Left colon (tissue), 2 donors: ENCODE results near the gene SESN2. TPM values are rescaled to one million over a fixed set of nuclear protein-coding genes. Genes with fewer than 3 reads are reported as not detected.
A peak's percentile ranks its signal among the peaks of the same experiment; 100 is the strongest.

Source experiments
- ATAC-seq: fragments of 200-7000 bp; cut with Tn5 transposase; one replicate; pipeline ENCODE4 v1.9.1; 2020; ENCODE audit warnings: mild to moderate bottlenecking, moderate library complexity
- DNase-seq, 2 donors: peaks; one replicate each; pipeline ENCODE4 v3.0.0-alpha.2; 2020
- intact Hi-C, 2 donors: fragments of 100-400 bp; cut with DNase I in 1 of 2; cut with micrococcal nuclease in 1 of 2; formaldehyde crosslinking; loops; one replicate each; pipeline versions ENCODE4 v1.11.2 to v1.14.0; 2022; cut with DNase I, micrococcal nuclease
- long read RNA-seq: library from polyadenylated mRNA; unstranded; transcript quantifications from one replicate; pipeline ENCODE4 v2.0.0, GENCODE V29; 2021
- total RNA-seq, 2 donors: library from RNA; stranded (reverse); fragmentation: NEBNext Ultra II Directional; extraction: Animal tissue kit (Norgen Biotek cat#: 25700); gene quantifications; one replicate each; pipeline ENCODE4 v1.2.1, GENCODE V29; 2021
- donor health status: DM: no; HTN: no; CAD: no.
- donor health status: DM: yes; HTN: yes; CAD: no.

Gene SESN2
- 10 to 100 TPM; 34.7 to 40.3 TPM for total RNA-seq
- long read RNA-seq, transcript SESN2-201 (10 exons, 3,453 nt) = major isoform, 26 of 62 reads
- long read RNA-seq, partial matches to known transcripts = 25 of 62 reads
- long read RNA-seq, other reads (novel, unspliced or antisense) = 11 of 62 reads

DNA sequence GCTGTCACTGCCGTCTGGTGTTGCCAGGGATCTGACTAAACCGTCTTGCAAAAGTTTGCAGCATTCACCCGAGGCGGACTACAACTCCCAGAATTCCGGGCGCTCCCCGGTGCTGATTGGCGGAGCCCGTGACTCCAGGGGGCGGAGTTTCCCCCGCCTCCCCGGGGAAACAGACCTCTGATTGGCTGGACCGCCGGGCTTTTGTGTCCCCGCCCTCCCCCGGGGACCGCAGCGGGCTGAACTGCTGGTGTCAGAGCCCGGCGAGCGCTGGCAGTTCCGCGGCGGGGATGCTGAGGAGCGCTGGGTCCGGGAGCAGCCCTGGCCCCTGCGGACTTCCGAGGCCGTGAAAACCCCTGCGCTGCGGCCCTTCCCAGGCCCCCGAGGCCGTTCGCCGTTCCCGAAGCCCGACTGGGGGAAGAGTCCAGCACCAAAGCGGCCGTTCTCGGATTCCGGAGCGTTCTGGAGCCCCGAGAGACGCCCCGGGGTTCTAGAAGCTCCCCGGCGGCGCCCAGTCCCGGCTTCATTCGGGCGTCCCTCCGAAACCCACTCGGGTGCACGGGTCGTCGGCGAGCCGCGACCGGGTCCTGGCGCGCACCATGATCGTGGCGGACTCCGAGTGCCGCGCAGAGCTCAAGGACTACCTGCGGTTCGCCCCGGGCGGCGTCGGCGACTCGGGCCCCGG is at the start of gene SESN2:
TSS of gene SESN2 (plus strand) at position 267 of the 682 bp plus-strand sequence. CDS start at position 597, 330 bp downstream.
- peak; percentile 94 for ATAC-seq
- intact Hi-C loops = loop anchor here in 1 of 2 donors (5.0 kb wide), 1 partner anchor 68 kb away; the partner anchor contains the start of gene MED18
- peak; percentile 99 for DNase-seq

DNA sequence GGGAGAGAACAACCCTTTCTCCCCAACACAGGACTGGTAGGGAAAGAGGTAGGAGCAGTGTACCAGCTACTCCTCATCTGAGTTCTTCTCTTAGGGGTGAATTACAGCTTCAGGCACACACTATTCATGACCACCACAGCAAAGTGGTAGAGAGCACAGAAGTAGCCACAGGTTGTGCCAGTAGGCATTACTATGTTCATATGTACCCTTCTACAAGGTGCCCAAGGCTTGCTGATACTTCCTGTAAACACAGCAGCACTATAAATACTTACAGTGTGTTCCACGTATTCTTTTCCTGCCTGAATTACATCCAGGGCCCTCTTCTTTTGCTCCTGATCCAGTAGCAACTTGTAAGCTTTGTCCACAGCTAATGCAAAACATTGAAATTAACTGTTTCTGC is 49.6 kb upstream of the SESN2 start:
- intact Hi-C loops = loop anchor here in 1 of 2 donors (5.0 kb wide), 1 partner anchor 117 kb away; no protein-coding TSS in a partner anchor
- DNase-seq (no peak), ATAC-seq (no peak)

DNA sequence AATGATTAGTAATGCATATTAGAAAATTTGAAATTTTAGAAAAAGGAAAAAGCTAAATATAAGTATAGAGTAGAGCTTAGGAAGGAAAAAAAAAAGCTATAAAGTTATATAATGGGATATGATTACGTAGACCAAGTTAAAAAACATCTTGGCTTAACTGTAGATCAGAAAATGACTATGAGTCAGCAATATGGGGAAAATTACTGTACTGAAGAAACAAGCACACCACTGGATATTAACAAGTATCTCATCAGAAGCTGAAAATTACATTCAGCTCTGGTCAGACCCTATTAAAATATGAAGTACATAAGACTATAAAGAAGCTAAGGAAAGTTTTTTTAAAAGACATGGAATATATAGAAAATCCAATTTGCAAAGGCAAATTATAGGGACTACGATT is 46.0 kb upstream of the SESN2 start:
- intact Hi-C loops = no loop called here
- no peak for ATAC-seq
- no peak for DNase-seq

- intact Hi-C loops = no loop called here
- DNase-seq (no peak), ATAC-seq (no peak)
Measured at GRCh38 chr1:28229089-28229488, 30.2 kb upstream of the SESN2 start.

DNA sequence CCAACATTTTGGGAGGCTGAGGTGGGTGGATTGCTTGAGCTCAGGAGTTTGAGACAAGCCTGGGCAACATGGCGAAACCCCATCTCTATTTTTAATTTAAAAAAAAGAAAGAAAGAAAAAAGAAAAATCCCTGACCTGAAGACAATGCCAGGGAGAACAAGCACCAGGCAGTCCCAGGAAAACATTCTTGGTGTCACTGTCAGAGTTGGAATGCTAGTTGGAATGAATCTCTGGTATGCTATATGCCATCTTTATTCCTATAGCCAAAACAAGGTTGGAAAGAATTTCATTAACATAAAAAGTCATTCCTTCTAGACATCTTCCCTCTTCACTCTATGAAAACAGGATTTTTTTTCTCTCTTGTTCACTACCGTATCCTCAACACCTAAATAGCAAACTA is 29.3 kb upstream of the SESN2 start:
- ATAC-seq (no peak), DNase-seq (no peak)
- intact Hi-C loops = no loop called here

- ATAC-seq = peak; percentile 61
- peak; percentile 96 to 98 for DNase-seq
- intact Hi-C loops = no loop called here
Measured at GRCh38 chr1:28232558-28233263, 26.6 kb upstream of the SESN2 start, which contains the start of gene DNAJC8. Gene DNAJC8, minus strand, starts transcription at chr1:28233029. Its CDS starts 31 bp downstream, at chr1:28232998.

- DNase-seq (no peak), ATAC-seq (no peak)
Measured at GRCh38 chr1:28233264-28233606, 26.1 kb upstream of the SESN2 start.

GRCh38 chr1:28235755-28236655 is 23.3 kb upstream of the SESN2 start, which contains the start of gene ATP5IF1:
Gene ATP5IF1, plus strand, starts transcription at chr1:28236124. Its CDS starts 60 bp downstream, at chr1:28236184.
- DNase-seq (peak; percentile 96 to 98), ATAC-seq (peak; percentile 89)
- intact Hi-C loops = no loop called here

More at GRCh38 chr1:28233264-28233606, 26.1 kb upstream of the SESN2 start:
- intact Hi-C loops = no loop called here

DNA sequence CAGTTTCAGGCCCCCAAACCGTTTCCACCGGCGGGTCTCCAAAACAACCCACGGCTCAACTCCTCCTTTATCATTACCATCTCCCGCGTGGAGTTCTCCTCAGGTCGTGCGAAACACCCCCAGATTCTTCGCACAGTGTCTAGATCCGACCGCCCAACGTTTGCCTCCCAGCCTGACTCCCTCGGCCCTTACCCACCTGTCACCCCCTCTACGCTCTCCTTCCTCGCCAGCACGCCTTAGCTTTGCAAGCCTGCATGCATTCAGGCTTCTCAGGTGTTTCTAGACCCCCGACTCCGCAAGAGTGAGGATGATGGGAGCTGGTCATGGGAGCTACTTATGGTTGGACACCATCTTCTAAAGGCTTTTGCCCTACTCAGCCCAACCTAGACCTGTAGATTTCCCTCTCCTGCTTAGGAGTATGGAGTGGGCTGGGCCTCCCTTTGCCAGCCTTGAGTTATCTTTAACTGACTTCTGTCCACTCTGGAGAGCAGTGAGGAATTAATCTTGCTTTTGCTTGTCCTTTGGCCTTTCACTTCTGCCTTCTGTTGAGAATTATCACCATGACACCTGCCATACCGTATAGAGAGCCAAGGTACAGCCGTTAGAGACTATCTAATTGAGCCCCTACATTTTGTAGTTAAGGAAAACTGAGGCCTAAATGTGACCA is 22.5 kb upstream of the SESN2 start:
- ATAC-seq = peak; percentile 20
- intact Hi-C loops = no loop called here
- DNase-seq = no peak

DNA sequence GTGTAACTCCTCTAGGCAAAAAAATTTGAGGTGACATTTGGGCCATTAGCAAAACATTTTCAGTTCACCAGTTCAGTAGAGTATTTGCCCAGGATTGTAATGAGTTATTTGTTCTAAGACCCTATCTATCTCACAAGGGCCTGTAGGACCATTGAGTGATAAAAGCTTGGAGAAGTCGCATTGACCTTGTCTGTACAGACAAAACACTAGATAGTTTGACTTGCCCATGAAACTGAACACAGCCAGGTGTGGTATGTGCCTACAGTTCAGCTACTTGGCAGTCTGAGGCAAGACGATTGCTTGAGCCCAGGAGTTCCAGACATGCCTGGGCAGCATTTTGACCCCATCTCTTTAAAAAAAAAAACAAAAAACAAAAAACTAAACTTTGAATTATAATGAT is 20.3 kb upstream of the SESN2 start:
- no peak for DNase-seq
- intact Hi-C loops = no loop called here
- ATAC-seq = no peak

DNA sequence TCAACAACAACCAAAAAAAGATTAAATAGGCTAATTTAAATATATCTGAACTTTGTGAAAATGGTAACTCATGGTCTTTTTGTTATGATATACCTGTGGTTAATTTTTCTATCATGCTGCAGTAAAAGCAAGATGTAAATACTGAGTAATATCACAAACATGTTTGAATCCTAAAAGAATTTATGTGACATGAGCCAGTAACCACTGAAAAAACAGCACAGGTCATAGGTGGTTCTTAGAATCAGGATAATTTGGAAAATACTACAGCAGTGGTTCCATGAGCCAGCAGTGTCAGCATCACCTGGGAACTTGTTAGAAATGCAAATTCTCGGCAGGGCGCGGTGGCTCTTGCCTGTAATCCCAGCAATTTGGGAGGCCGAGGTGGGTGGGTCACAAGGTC is 19.3 kb upstream of the SESN2 start:
- no peak for DNase-seq
- intact Hi-C loops = no loop called here

DNA sequence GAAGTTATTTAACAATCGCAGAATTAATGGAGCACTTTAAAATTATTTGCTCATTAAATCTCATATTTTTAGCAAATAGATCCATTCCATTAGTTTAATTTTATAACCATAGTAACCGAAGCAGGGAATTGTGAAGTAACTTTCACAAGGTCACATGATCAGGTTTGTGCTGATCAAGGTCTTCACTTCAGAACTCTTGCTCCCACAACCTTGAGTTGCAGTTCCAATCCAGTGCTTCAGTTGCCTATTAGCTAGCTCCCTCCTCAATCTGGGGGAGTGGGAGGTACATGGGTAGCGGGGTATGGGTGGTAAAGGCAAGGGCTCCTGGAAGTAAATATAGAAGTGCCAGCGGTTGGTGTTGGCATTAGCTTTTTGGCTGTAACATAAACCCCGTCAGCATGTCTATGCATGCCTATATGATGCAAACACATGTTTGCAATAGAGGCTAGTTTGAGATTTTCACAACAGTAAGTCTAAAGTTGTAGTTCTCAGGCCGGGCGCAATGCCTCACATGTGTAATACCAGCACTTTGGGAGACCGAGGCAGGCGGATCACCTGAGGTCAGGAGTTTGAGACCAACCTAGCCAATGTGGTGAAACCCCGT is 17.6 kb upstream of the SESN2 start:
- DNase-seq (peak in 1 of 2 donors; percentile 26), ATAC-seq (no peak)
- intact Hi-C loops = no loop called here

More for the DNA sequence above, 19.3 kb upstream of the SESN2 start:
- ATAC-seq = no peak

- DNase-seq = no peak
Measured at GRCh38 chr1:28243685-28244311, 15.5 kb upstream of the SESN2 start.

GRCh38 chr1:28244549-28245251 is 14.6 kb upstream of the SESN2 start:
- ATAC-seq (no peak), DNase-seq (peak in 1 of 2 donors; percentile 28)
- intact Hi-C loops = no loop called here

More at GRCh38 chr1:28243685-28244311, 15.5 kb upstream of the SESN2 start:
- intact Hi-C loops = no loop called here
- peak; percentile 57 for ATAC-seq

- intact Hi-C loops = no loop called here
- ATAC-seq = peak; percentile 23
- DNase-seq = no peak
Measured at GRCh38 chr1:28246427-28246832, 12.9 kb upstream of the SESN2 start.

GRCh38 chr1:28247612-28248272 is 11.6 kb upstream of the SESN2 start:
- ATAC-seq (no peak), DNase-seq (no peak)
- intact Hi-C loops = no loop called here
